NCI-H187 treated with DMSO at 0.1 percent for 48 hours (cell line): ENCODE measurements around the gene ALK.
"Not testable (repeated sequence)": the region's sequence is repeated elsewhere in the genome, so short reads cannot be mapped to it uniquely, and the experiment has no call there.

Experiments
- DNase-seq: peaks from one replicate; lab custom pipeline; 2025; lab: John Stamatoyannopoulos, UW

The ALK gene

DNA sequence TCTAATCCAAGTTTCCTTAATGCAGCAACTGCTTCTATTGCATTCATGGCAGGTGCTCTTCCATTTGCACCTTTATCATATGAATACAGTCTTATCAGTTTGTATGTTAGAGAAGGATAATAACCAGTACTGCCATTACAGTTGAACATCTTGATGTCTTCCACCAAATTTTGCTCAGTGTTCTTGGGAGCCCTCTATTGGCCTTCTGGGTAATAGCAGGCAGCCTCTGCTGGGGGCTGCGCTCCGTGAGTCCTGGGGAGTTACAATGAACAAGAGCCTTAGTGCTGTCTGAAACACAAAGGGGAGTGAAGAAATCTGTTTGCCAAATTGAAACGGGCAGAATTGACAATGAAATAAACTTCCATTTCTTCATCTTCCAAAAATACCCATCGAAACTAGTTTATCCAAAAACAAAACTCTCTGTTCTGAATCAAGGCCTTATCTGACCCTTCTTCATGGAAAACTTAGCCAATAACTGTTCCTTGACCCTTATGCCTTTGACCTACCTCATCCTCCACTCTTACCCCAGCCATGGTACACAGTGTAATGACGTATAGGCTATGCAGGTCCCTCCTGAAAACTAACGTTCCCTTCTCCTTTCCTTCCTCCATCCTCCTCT is 79.9 kb downstream of the ALK start:
- DNase-seq = peak; percentile 43

DNA sequence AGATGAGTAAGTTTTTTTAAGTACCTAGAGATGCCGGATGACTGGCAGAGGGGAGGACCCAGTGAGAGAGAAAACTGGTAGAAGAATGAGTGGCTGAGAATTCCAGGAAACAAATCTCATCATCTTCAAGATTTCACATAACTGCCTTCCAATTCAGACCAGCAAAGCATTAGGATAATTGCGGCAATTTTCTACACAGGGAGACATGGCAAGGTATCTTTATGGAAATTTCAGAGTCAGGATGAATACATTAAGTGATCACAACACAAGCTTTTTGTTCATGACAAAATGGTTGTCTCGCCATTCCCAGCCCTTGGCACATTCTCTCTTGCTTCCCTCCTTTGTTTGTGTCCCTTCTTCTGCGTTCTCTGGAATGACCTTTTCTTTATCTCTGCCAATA is 82.1 kb downstream of the ALK start:
- DNase-seq = no peak

GRCh38 chr2:29837925-29838324 is 83.5 kb downstream of the ALK start:
- no peak for DNase-seq

DNA sequence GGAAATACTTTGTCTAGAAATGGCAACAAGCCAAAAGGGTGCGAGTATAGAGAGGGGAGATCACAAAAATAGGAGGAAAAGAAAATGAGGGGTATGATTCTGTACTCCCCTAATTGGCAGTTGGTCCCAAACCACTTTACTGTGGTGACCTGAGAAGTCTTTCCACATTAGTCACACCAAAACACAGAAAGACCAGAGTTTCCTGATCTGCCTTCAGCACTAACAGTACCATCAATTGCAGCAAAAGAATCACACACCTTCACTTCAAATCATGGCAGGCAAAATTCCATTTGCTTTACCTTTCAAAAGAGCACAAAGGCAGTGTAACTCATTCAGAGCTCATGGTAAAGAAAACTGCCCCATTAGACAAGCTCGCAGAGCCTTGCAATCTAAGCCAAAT is 86.8 kb downstream of the ALK start:
- no peak for DNase-seq

DNA sequence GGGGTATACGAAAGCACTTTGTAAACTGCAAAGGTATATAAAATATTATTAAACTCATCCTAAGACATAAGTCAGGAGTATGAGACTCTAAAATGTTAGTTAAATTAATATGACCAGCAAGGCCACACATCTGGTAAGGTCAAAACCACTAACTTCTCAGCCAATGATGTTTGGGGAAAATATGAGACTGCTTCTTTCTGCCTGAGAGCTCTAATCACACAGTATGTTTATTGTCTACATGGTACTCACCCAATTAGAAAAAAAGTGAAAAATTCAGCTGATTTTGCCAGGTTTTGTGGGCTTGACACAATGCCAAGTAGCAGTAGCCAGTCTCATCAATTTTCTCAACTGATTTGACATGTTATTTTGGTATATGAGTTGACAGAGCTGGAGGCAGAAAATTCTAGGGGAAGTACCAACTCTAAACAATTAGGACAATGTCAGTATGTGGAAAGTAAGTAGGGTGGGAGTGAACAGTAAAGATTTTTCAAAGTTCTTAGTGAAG is 87.3 kb downstream of the ALK start:
- DNase-seq = no peak

- DNase-seq = no peak
Measured at GRCh38 chr2:29831560-29831959, 89.8 kb downstream of the ALK start.

DNA sequence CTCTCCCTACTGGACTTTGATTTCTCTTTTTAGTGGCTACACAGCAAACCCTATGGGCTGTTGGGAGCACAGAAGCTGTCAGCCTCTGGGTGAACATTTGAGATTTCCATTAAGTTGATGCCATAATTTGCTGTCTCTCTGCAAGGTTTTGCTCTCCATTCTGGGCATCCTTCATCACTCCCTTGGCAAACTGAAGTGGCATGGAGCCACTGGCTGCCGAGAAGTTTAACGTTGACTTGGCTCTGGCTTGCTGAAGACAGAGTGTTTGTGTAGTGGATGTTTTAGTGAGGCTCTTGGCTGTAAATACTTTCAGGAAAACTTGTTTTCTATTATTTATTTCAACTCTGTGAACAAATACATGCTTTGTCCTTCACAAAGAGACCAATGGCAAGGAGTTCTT is 91.5 kb downstream of the ALK start:
- no peak for DNase-seq

DNA sequence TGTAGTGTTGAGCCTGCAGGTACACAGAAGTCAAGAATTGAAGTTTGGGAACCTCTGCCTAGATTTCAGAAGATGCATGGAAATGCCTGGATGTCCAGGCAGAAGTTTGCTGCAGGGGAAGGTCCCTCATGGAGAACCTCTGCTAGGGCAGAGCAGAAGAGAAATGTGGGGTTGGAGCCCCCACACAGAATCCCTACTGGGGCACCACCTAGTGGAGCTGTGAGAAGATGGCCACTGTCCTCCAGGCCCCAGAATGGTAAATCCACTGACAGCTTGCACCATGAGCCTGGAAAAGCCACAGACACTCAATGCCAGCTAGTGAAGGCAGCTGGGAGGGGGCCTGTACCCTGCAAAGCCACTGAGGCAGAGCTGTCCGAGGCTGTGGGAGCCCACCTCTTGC is 97.2 kb downstream of the ALK start:
- not testable (repeated sequence) for DNase-seq

GRCh38 chr2:29821591-29821990 is 99.8 kb downstream of the ALK start:
- DNase-seq = no peak

GRCh38 chr2:29819570-29819969 is 101.8 kb downstream of the ALK start:
- DNase-seq = no peak

DNA sequence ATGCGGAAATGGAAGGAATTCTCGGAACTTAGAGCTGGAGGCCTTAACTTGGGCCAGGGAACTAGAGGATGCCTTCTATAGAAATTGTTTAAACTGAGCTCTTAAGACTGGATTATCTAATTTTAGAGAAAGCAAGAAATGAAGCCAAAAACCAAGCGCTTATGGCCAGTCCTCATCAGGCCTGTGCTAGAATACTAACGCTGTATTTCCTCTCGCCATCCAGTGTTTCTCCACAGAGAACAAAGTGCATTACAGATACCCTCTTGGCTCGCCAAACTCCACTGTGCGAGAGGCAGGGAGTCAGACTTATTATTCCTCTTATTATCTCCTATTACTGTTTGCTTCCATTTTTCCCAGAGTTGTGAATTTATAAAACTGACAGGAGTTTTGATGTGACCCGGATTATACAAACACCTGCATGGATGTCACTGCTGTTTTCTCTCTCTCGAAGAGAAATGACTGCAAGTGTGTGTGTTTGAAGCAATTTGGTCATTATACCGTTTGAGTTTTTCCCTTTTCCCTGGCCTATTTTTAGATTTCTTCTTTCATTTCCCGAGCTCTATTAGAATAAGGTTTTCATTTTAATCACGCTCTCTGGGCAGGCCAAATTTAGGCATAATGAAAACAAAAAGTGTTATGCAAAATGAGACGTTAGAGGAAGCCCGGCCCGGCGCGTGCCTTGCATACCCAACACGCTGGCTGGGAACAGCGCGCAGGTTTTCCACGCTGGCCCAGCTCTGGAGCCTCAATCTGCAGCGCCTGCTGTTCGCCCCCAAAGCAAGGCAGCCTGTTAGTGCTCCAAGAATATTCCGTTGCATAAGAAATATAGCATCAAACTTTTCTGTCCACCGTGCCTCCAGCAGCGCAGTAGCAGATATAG is 103.3 kb downstream of the ALK start:
- DNase-seq = no peak

DNA sequence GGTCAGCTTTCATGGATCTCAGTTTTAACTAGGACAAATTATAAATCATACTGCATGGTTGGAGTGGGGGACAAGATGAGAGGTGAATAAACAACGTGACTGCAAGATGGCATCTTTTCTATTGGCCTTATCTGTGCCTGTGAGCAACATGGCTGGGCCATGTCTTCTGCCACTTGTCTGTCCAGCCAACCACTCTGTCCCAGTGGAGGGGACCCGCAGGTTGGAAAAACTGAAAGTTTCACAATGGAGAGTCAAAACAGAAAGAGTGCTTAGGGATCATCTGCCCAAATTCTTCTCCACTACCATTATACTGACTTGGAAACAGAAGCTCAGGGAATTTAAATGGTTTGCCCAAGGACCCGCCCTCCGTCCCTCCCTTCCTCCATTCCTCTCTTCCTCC is 104.1 kb downstream of the ALK start:
- DNase-seq = no peak

DNA sequence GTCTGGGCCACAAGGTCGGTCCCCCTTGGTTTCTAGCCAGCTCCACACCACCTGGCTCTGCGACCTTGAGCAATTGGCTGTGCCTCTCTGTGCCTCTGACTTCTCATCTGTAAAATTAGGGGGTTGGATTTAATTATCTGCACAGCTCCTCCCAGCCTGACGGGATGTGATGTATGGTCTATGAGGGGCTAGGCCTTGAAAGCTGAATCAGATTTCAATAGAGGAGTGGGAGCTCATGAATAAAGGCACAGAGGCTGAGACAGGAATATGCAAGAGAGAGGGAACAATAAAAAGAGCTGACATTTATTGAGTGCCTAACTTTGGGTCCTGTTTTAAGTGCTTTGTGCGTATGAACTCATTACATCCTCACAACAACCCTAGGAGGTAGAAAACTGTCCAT is 104.7 kb downstream of the ALK start:
- no peak for DNase-seq

GRCh38 chr2:29811378-29811777 is 110.0 kb downstream of the ALK start:
- no peak for DNase-seq

- no peak for DNase-seq
Measured at GRCh38 chr2:29810956-29811355, 110.4 kb downstream of the ALK start.

DNA sequence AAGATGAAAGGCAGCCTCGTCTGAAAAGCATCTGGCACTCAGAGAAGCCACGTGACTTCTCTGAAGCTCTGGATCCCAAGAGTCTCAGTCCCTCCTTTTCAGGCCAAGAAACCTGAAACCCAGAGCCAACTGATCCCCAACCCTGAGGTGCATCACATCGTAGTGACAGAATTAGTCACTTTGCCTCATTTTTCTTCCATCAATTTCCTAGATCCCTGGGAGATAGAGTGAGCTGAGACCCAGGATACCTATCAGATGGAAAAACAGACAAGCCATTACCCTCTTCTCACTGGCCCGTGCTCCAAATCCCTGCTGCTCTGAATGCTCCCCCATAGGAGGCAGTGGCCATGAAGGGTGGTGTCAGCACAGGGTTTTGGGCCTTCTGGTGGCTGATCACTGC is 113.1 kb downstream of the ALK start:
- no peak for DNase-seq

DNA sequence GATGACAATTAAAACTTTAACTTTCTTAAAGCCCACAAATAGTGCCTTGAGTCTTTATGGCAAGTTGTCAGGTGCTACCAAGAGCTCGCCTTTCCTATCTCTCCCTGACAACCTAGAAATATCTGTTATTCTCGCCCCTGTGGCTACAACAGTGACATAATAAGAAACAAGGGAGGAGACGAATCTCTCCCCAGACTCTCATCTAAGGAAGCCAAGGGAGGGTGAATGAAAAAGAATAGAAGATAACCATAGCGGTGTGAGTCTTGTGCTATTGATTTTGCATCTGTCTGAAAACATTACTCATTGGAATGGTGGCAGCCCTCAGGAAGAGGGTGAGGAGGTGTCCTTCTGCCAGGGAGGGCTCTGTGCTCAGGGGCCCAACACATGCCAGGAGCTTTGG is 114.3 kb downstream of the ALK start:
- DNase-seq = no peak

DNA sequence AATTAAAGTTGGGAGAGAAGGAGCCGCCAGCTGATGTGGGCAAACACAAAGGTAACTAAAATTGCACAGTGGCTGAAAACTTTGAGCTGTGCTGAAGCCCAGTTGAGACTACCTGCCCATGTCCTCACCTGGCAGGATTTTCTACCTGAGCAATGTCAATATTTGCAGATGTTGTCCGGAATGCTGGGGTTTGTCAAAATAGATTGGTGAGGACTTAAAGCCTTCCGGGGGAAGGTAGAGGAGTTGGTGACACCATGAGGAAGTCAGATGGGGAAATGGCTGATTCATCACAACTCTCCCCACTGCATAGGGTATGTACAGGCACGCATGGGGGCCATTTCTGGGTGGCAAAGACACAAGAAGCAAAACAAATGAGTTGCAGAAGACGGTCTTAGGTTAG is 114.9 kb downstream of the ALK start:
- DNase-seq = no peak

DNA sequence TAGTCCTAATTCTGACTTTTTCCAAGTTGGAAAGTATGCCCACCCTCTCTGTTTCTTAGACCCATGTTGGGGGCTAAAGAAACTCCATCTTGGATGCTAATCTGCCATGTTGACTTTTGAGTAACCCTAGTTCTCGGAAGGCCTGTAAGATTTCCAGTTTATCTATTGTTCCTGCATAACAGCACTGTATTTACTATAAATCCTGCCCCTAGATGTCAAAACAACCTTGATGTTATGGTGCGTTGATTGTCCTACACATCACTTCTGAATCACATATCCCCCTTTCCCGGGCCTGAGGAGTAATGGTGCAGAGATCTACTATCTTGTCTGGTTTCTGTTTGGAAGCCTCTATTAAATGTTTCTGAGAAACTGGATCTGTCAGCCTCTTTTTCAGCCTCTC is 116.7 kb downstream of the ALK start:
- no peak for DNase-seq

- DNase-seq = no peak
Measured at GRCh38 chr2:29803537-29803936, 117.8 kb downstream of the ALK start.

GRCh38 chr2:29802986-29803385 is 118.4 kb downstream of the ALK start:
- no peak for DNase-seq

- DNase-seq = no peak
Measured at GRCh38 chr2:29799628-29800027, 121.8 kb downstream of the ALK start.

- DNase-seq = no peak
Measured at GRCh38 chr2:29797916-29798315, 123.5 kb downstream of the ALK start.

- no peak for DNase-seq
Measured at GRCh38 chr2:29796446-29796845, 124.9 kb downstream of the ALK start.
